Neural cell (in vitro differentiated cells): Measurements from ENCODE around the gene PLA2G3.

ENCODE experiments used
- CTCF ChIP-seq: fragments of 450-650 bp; IDR thresholded peaks from 2 replicates; pipeline ENCODE4 v1.5.1; 2014; ENCODE audit warnings: antibody characterized with exemption, mild to moderate bottlenecking, moderate library complexity; ENCODE audit not compliant: poor library complexity, severe bottlenecking
- EP300 ChIP-seq: fragments of 450-650 bp; conservative IDR thresholded peaks from 2 replicates; pipeline ENCODE4 v1.6.1; 2014; ENCODE audit warnings: antibody characterized with exemption, mild to moderate bottlenecking, moderate library complexity; ENCODE audit not compliant: poor library complexity, severe bottlenecking
- EZH2 ChIP-seq: fragments of 200-600, 300-800 bp; shearing (Covaris generic), sonication (generic); IDR thresholded peaks from 2 replicates; pipeline ENCODE4 v1.6.1; 2014; ENCODE audit warnings: antibody characterized with exemption, low read length, borderline replicate concordance, mild to moderate bottlenecking; ENCODE audit not compliant: insufficient read depth, poor library complexity, severe bottlenecking
- POLR2AphosphoS5 ChIP-seq: IDR thresholded peaks from 2 replicates; pipeline ENCODE4 v1.6.1; 2012
- TAF1 ChIP-seq: IDR thresholded peaks from 2 replicates; pipeline ENCODE4 v1.6.1; 2012; ENCODE audit warnings: low read depth

GRCh38 chr22:31127181-31127772 is 13.0 kb downstream of the PLA2G3 start:
- no peak for TF ChIP-seq CTCF
- TF ChIP-seq EP300, result no peak
- no peak for TF ChIP-seq POLR2AphosphoS5
- no peak for TF ChIP-seq TAF1
- TF ChIP-seq EZH2, result no peak
